GM18858 (cell line): Measurements from ENCODE around the gene LIMS3.
"Not testable (repeated sequence)": the region's sequence is repeated elsewhere in the genome, so short reads cannot be mapped to it uniquely, and the experiment has no call there.

Experiments
- ATAC-seq: cut with Tn5 transposase; IDR thresholded peaks from one replicate; pipeline ENCODE4 v1.9.1; 2021; ENCODE audit not compliant: unreplicated experiment

The LIMS3 gene, protein sequence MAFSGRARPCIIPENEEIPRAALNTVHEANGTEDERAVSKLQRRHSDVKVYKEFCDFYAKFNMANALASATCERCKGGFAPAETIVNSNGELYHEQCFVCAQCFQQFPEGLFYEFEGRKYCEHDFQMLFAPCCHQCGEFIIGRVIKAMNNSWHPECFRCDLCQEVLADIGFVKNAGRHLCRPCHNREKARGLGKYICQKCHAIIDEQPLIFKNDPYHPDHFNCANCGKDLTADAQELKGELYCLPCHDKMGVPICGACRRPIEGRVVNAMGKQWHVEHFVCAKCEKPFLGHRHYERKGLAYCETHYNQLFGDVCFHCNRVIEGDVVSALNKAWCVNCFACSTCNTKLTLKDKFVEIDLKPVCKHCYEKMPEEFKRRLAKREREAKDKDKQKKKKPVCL

DNA sequence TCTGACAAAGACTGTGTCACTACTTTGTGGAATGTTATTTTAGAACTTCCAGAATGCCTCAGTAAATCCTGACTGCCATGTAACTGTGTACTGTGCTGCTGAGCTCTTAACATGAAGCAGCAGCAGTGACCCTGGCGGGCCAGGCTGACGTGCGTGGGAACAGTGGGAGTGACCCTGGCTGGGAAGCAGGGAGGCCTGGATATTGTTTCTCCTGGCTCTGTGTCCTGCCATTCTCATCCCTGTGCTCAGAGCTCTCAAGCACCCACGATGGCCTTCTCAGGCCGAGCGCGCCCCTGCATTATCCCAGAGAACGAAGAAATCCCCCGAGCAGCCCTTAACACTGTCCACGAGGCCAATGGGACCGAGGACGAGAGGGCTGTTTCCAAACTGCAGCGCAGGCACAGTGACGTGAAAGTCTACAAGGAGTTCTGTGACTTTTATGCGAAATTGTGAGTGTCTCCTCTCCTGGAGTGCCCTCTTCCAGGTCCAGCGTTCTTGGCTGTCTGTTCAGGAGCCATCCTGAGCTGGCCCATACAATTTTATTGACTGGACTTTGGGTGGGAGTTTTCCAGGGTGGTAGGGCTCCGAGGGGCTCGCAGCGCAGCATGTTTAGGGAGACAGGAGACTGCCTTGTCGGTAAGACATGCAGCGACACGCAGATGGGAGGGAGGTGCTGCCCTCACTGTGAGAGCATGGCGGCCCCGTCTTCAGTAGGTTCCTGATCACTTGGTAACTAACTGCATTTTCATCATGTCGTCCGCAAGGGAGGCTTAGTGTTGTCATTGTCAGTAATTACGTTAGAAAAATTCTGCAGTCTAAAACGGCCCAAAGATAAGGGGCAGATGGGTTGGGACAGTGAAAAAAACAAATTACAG is at the start of gene LIMS3:
Gene LIMS3, plus strand, starts transcription at position 227 of the 875 bp plus-strand sequence. Its CDS starts 41 bp downstream, at position 268.
- not testable (repeated sequence) for ATAC-seq

DNA sequence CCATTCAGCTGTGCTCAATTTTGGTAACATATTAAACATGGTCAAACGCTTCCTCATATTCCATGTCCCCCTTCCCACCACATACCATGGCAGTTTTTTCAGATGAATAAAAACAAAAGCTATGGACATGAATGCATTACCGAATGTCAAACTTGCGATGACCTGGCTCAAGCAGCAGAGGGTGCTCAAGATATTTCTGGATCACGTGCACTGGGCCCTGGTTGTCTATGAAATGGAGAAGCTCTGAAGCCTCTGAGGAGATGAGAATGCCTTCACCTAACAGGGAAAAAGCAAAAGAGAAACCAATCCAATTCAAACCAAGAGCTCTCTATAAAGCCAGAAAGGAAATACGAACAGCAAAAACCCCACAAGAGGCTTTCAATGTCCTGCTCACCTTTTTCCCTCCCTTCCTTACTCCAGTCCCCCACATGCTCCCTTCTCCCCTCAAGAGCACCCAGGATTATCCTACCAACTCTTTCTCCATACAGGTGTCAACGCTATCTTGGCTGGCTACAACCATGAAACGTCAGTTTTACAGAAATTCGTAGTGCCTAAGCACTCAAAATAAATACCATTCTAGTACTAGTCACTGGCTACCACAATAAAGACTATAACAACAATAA is 27.2 kb upstream of the LIMS3 start:
- peak; percentile 69 for ATAC-seq

DNA sequence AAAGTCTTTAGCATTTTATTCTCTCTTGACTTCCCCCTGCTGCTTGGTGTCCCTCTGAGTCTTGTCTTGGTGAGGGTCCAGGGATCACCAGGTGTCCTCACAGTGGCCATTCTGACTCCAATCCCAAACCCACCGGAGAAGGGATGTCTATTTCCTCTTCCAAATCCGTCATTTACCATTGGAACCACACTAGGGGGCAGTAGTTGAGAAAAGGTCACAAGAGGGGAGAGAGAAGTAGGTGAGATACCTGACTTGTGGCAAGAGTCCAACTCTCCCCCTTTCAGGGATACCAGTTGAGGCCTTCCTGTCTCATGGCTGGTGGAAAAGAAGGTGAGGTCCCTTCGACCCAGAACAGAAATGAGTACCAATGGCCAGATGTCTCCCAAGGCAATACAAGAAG is 21.9 kb upstream of the LIMS3 start:
- ATAC-seq: not testable (repeated sequence)

DNA sequence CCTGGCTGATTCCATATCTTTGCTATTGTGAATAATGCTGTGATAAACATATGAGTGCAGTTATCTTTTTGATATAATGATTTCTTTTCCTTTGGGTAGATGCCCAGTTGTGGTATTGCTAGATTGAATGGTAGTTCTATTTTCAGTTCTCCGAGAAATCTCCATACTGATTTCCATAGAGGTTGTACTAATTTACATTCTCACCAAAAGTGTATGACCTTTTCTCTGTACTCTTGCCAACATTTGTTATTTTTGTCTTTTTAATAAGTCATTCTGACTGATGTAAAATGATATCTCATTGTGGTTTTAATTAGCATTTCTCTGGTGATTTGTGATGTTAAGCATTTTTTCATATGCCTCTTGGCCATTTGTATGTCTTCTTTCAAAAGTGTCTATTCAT is 16.4 kb upstream of the LIMS3 start:
- ATAC-seq: not testable (repeated sequence)

DNA sequence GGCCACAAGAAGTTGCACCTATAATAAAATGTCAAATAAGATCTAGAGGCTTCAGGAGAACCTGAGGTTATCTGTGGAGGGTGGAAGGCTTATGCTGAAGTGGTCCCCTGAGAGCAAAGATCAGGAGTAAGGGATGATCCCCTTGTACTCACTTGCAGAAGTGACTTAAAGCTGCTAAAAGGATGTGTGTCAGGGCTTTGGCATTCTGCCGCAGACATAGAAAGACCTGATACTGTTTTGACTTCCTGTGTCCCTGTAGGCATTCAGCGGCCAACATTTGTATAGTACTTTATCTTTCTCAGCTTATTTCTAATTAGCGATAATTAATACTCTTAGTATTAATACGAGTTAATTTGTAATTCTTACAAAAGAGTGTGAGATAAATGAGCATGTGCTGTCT is 10.1 kb upstream of the LIMS3 start:
- not testable (repeated sequence) for ATAC-seq

DNA sequence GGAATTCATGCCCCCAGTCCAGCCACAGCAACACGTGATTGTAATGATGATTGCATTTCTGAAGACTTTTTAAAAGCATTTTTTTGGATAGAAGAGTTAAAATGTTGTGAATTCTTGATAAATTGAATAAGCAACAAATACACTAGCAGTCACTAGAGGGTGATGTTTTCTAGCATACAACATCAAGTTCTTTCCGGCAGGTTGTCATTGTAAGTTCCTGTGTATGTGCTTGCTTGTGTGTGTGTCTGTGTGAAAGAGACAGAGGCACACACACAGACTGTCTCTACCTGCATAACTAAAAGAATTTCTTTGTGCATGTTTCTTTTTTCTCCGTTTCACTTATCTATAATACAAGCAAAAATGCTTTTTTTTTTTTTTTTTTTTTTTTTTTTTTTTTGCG is 8.6 kb upstream of the LIMS3 start:
- ATAC-seq: not testable (repeated sequence)

DNA sequence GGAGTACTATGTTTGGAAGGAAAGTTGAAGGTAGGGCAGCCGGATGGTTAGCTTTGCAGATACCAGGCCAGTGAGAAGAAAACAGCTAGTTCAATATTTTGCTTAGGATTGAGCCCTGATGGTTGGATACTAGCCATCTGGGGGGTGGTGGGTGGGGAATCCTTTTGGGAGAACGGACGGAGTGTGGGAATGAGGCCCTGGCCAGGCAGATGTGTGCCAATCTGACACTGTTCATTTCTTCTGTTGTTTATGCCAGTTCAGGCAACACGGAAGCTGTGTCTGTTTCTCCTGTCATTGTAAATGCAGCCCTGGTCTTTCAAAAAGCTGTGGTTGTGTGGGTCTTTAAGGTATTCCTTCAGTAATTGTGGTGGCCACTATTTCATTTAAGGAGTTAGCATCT is 7.5 kb upstream of the LIMS3 start:
- ATAC-seq: not testable (repeated sequence)

DNA sequence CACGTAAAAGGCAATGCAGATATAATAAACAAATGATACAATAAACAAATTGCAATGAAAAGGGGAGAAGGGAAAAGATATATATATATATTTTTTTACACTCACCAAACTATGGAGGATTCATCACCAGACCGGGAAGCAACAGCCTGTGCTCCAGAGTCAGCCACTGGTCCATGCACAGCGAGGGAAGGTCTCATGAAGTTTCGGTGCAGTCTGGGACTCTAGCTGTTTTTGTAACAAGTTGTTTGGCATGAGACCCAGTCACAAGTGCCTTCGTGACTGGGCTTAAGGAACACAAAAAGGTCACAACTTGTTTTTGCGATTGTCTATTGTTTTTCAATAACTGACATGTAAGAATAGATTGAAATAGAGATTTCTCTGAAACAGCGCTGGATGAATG is 4.8 kb upstream of the LIMS3 start:
- ATAC-seq: not testable (repeated sequence)

DNA sequence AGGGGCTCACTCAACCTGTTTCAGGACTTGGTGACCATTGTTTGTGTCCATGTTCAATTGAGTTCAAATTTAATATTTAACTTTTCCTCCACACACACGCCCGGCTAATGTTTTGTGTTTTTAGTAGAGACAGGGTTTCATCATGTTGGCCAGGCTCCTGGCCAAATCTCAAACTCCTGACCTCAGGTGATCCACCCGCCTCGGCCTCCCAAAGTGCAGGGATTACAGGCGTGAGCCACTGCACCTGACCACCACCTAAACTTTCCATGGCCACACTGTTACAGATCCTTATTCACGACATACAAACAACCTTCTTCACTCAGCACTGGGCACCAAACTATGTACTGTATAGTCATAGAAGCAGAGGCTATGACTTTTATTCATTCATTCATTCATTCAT is 4.3 kb upstream of the LIMS3 start:
- ATAC-seq: not testable (repeated sequence)

DNA sequence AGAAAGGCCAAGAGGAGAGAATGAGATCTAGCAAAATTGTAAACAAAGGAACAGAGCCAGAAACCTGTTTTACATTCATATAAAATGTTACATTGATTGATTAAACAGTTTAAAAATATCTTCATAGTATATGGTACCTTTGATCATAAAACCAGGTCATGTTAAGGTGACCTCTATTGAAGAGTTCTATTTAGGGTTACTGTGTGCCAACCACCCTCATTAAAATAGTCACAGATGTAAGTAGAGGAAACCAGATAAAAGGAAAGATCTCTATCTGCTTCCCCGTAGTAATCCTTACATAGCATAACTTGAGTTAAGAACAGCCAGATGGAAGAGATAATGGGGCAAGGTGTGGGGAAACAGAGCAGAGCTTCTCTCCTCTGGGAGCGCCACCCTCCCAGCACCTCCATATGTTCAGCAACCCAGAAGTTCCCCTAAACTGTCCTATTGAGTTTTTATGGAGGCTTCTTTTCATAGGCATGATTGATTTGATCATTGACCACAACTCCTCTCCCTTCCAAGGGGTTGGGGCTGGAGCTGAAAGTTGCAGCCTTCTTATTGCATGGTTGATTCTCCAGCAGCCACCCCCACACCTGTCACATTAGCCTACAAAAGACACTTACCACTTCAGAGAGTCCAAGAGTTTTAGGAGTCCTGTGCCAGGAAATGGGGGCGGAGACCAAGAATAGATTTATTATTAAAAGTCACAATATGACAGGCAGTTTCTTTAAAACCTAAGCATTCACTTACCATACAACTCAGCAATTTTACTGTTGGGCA is 3.2 kb upstream of the LIMS3 start:
- not testable (repeated sequence) for ATAC-seq

DNA sequence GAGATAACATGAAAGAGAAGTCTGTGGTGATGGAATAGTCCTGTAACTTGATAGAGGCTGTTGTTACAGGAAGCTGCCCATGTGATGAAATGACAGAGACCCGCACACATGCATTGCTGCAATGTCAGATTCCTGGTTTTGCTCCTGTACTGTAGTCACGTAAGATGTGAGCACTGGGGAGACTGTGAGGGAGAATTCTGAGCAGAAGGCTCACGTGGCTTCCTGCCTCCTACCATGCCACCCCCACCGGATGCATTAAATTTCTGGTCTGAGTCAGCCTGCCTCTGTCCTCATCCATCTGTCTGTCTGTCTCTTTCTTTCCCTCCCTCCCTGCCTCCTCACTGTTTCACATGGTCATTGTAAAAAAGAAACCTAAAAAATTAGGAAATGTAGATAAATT is 2.3 kb upstream of the LIMS3 start:
- peak; percentile 93 for ATAC-seq

DNA sequence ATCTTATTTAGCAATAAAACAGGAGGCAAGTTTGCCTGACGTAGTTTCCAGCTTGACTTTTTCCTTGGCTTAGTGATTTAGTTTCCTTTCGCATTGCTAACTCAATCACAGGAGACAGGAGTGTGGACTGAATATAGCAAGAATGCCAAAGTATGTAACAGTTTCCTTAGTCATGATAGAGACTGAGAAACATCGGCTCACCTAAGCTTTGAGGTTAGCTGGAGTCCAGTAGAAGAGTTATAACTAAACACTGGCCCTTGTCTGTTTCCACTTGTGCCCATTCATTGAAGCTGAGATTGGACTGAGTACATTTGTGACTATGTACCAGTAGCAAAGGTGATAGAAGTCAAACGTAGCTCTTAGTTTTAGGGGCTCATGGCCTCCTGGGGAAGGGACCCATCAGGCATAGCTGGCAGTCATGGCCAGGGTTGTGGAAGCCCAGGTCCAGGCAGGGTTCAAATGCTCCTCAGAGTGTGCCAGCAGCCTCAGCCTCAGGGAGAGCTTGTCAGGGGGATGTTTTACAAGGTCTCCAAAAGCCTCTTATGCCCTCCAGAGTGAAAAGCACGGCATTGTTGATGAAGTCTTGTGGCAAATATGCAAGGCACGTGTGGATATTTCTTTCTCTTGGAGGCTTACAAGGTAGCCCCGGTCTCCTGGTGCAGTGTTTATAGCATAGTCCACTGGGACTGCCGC is 573 bp upstream of the LIMS3 start:
- ATAC-seq: not testable (repeated sequence)

DNA sequence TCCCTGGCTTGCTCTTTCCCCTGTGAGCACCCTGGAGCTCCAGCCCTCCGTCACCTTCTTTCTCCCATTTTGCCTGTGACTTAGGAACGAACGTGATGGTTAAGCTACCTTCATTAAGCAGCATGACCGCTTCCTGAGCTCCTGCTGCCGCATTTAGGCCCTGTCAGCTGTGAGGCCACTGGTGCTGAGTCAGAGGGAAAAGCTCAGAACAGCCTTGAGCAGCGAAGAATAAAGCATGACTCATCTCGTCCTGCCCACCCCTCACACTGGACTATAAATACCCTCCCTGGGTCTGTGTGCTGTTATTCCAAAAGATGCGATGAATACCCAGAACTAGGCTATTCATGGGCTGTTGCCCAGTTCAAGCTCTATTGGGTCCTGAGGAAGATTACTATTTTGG is 7.3 kb downstream of the LIMS3 start:
- peak; percentile 84 for ATAC-seq

DNA sequence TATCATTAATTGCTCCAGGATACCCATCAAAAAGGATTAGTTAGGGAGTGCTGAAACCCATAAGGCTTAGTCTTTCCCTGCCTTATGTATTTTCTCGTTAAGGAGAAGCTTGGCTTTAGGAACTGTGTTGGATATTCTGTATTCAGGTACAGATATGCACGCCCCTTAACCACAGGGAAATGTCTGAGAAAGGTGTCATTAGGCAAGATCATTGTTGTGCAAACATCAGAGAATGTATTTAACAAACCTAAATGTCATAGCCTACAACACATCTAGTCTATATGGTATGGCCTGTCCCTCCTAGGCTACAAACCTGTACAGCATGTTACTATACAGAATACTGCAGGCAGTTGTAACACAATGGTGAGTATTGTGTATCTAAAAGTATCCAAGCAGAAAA is 10.1 kb downstream of the LIMS3 start:
- ATAC-seq: not testable (repeated sequence)

DNA sequence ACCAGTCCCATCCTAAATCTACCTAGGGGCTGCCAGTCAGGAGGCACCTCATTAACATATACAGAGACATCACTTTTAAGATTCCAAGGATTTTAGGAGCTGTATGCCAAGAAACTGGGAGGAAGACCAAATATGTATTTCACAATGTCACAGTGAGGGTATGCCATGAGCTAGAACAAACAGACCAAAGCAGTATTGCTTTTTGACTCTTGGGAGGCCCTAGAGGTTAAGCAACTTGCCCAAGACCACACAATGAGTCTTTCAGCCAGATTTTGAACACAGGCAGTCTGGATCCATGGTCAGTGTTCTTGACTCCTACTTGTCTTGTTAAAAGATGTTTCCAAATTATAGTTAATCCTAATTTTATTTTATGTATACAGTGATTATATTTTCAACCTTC is 12.3 kb downstream of the LIMS3 start:
- not testable (repeated sequence) for ATAC-seq

DNA sequence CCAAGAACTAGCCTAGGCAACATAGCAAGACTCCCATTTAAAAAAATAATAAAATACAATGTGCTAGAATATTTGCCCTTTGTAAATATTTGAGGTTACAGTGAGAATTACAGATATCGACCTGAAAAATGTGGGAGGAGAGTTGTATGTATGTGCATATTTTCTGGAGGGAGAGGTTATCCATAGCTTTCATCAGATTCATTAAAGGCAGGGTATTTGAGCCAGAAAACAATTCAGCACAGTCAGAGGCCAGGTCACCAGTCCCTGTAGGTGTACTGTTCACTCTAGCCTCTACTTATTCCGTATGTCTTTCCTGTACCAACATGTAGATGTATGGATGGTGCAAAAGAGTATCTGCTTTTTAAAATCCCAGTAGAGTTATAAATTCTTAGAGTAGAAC is 15.4 kb downstream of the LIMS3 start:
- not testable (repeated sequence) for ATAC-seq

DNA sequence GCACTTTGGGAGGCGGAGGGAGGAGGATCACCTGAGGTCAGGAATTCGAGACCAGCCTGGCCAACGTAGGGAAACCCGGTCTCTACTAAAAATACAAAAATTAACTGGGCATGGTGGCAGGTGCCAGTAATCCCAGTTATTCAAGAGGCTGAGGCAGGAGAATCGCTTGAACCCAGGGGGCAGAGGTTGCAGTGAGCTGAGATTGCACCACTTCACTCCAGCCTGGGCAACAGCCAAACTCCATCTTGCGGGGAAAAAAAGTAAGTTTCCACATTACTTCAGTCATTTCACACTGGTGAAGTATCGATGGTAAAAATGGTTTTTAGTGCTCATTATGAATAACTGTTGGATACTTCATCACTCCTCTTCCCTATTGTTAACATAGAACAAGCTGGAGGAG is 16.1 kb downstream of the LIMS3 start:
- not testable (repeated sequence) for ATAC-seq

DNA sequence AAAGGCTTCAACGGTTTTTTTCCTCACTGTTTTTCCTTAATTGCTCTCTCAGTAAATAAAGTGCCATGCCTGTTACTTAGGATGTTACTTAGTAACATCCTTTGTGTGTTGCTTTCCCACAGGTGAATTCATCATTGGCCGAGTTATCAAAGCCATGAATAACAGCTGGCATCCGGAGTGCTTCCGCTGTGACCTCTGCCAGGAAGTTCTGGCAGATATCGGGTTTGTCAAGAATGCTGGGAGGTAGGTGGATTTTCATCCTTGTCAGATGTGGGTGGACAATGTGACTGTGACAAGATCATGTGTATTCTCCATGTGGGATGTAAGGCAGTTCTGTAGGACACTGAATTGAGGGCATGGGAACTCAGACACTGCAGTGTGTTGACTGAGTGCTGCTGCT is 17.3 kb downstream of the LIMS3 start:
- not testable (repeated sequence) for ATAC-seq

DNA sequence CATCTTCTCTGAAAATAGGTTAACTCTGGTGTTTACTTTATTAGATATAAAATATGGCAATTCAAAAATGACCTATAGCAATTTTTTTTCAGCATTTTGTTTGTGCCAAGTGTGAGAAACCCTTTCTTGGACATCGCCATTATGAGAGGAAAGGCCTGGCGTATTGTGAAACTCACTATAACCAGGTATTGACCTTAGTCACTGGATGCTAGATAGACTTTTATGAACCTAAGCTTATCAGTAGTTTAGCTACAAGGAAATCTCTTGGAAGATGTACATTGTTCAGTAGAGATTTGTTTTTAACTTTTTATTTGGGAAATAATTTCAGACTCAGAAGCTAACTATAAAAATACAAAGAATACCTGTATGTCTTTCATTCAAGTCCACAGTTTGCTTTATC is 21.7 kb downstream of the LIMS3 start:
- ATAC-seq: not testable (repeated sequence)
